ENCODE data around the gene PCNA.

- TF ChIP-seq CTCF (conservative IDR thresholded peaks at IDR 0.05; ENCODE audit: low read depth in 2 of 2) = no peak
- TF ChIP-seq CREB1 (CRISPR knock-in tag; IDR thresholded peaks at IDR 0.05; ENCODE audit: low read depth) = no peak
- TF ChIP-seq EZH2 (IDR thresholded peaks at IDR 0.05; ENCODE audit: low read depth, unreplicated experiment) = no peak
- no peak for TF ChIP-seq EZH2phosphoT487 (IDR thresholded peaks at IDR 0.05; ENCODE audit: unreplicated experiment)
- no peak for TF ChIP-seq REST (IDR thresholded peaks at IDR 0.05; ENCODE audit: unreplicated experiment)
Observed at GRCh38 chr20:5118220-5119142, 1.3 kb downstream of the PCNA start.
